HG02938 (cell line): ENCODE data around the gene CHRM5.

ENCODE experiments used
- ATAC-seq: cut with Tn5 transposase; IDR thresholded peaks from one replicate; pipeline ENCODE4 v1.9.1; 2021; ENCODE audit warnings: mild to moderate bottlenecking, moderate library complexity; ENCODE audit not compliant: unreplicated experiment

The CHRM5 gene

GRCh38 chr15:34084086-34084485 is 115.8 kb downstream of the CHRM5 start:
- ATAC-seq: no peak

GRCh38 chr15:34085746-34086145 is 117.4 kb downstream of the CHRM5 start:
- ATAC-seq: no peak

- no peak for ATAC-seq
These were observed 131.6 kb downstream of the CHRM5 start for GRCh38 chr15:34099914-34100313.

GRCh38 chr15:34101366-34102174 is 133.3 kb downstream of the CHRM5 start, which contains the start of the genes EMC7 and PGBD4:
Gene EMC7, minus strand, starts transcription at chr15:34101862. Its CDS starts 23 bp downstream, at chr15:34101839.
Gene PGBD4, plus strand, starts transcription at chr15:34102083. Its CDS starts 449 bp downstream, at chr15:34102532.
- ATAC-seq: peak; percentile 98

- no peak for ATAC-seq
These were observed 134.1 kb downstream of the CHRM5 start for GRCh38 chr15:34102175-34102925.

- no peak for ATAC-seq
These were observed 138.1 kb downstream of the CHRM5 start for GRCh38 chr15:34106423-34106822.

GRCh38 chr15:34107315-34107714 is 139.0 kb downstream of the CHRM5 start:
- no peak for ATAC-seq

GRCh38 chr15:34109797-34110663 is 141.7 kb downstream of the CHRM5 start:
- no peak for ATAC-seq

- no peak for ATAC-seq
These were observed 143.2 kb downstream of the CHRM5 start for GRCh38 chr15:34111488-34111887.

GRCh38 chr15:34114215-34114614 is 145.9 kb downstream of the CHRM5 start:
- ATAC-seq: no peak

- ATAC-seq: no peak
These were observed 146.4 kb downstream of the CHRM5 start for GRCh38 chr15:34114739-34115138.

- ATAC-seq: no peak
These were observed 148.3 kb downstream of the CHRM5 start for GRCh38 chr15:34116620-34117019.
